Neural cell (in vitro differentiated cells): Measurements from ENCODE around the gene DIAPH2. TPM values are rescaled to one million over a fixed set of nuclear protein-coding genes. Genes with fewer than 3 reads are reported as not detected.

Experiments used
- H2AFZ ChIP-seq: fragments of 200-600, 300-800 bp; sonication (generic), shearing (Covaris generic); 2 replicates; pipeline ENCODE4 v1.6.0; 2014; ENCODE audit warnings: low read depth, mild to moderate bottlenecking, antibody characterized with exemption, low read length, moderate library complexity
- H3F3A ChIP-seq: fragments of 200-600 bp; shearing (Covaris generic); 2 replicates; pipeline ENCODE4 v1.6.1; 2016; ENCODE audit warnings: mild to moderate bottlenecking, moderate library complexity, mixed read lengths, antibody characterized with exemption, low read length; ENCODE audit not compliant: insufficient read depth, poor library complexity, severe bottlenecking
- H3K27ac ChIP-seq: fragments of 200-600, 300-800 bp; sonication (generic), shearing (Covaris generic); 2 replicates; pipeline ENCODE4 v1.5.1; 2014; ENCODE audit warnings: mild to moderate bottlenecking, low read length, moderate library complexity
- H3K27me3 ChIP-seq: fragments of 300-800, 200-600 bp; sonication (generic), shearing (Covaris generic); 2 replicates; pipeline ENCODE4 v1.6.0; 2014; ENCODE audit warnings: mild to moderate bottlenecking, low read depth, low read length, moderate library complexity; ENCODE audit not compliant: insufficient read depth
- H3K36me3 ChIP-seq: fragments of 300-800, 200-600 bp; sonication (generic), shearing (Covaris generic); 2 replicates; pipeline ENCODE4 v1.5.1; 2014; ENCODE audit warnings: mild to moderate bottlenecking, antibody characterized with exemption, low read length, moderate library complexity; ENCODE audit not compliant: insufficient read depth
- H3K4me2 ChIP-seq: fragments of 300-800, 200-600 bp; sonication (generic), shearing (Covaris generic); 2 replicates; pipeline ENCODE4 v1.6.0; 2014; ENCODE audit warnings: mild to moderate bottlenecking, low read length
- H3K4me3 ChIP-seq: fragments of 300-800, 200-600 bp; sonication (generic), shearing (Covaris generic); 2 replicates; pipeline ENCODE4 v1.5.1; 2014; ENCODE audit warnings: mild to moderate bottlenecking, low read length, moderate library complexity
- H3K79me2 ChIP-seq: fragments of 200-600 bp; shearing (Covaris generic); replicated peaks from 2 replicates; pipeline ENCODE4 v1.6.0; 2014; ENCODE audit warnings: mild to moderate bottlenecking, low read length, moderate library complexity; ENCODE audit not compliant: insufficient read depth
- H3K9ac ChIP-seq: fragments of 300-800, 200-600 bp; sonication (generic), shearing (Covaris generic); 2 replicates; pipeline ENCODE4 v1.6.1; 2016; ENCODE audit warnings: mild to moderate bottlenecking, low read length, mixed read lengths
- H3K9me2 ChIP-seq: fragments of 200-600 bp; shearing (Covaris generic); 2 replicates; pipeline ENCODE4 v1.6.1; 2016; ENCODE audit warnings: mild to moderate bottlenecking, low read length, mixed read lengths; ENCODE audit not compliant: insufficient read depth
- H3K9me3 ChIP-seq: fragments of 200-600, 300-800 bp; sonication (generic), shearing (Covaris generic); 2 replicates; pipeline ENCODE4 v1.6.1; 2016; ENCODE audit warnings: mild to moderate bottlenecking, mixed run types, low read length, moderate library complexity, mixed read lengths
- H4K20me1 ChIP-seq: fragments of 200-600 bp; shearing (Covaris generic); 2 replicates; pipeline ENCODE4 v1.6.1; 2016; ENCODE audit warnings: mild to moderate bottlenecking, mixed run types; ENCODE audit not compliant: insufficient read depth
- CTCF ChIP-seq: fragments of 450-650 bp; IDR thresholded peaks from 2 replicates; pipeline ENCODE4 v1.5.1; 2014; ENCODE audit warnings: antibody characterized with exemption, mild to moderate bottlenecking, moderate library complexity; ENCODE audit not compliant: poor library complexity, severe bottlenecking
- EP300 ChIP-seq: fragments of 450-650 bp; conservative IDR thresholded peaks from 2 replicates; pipeline ENCODE4 v1.6.1; 2014; ENCODE audit warnings: antibody characterized with exemption, mild to moderate bottlenecking, moderate library complexity; ENCODE audit not compliant: poor library complexity, severe bottlenecking
- EZH2 ChIP-seq: fragments of 200-600, 300-800 bp; shearing (Covaris generic), sonication (generic); IDR thresholded peaks from 2 replicates; pipeline ENCODE4 v1.6.1; 2014; ENCODE audit warnings: antibody characterized with exemption, low read length, borderline replicate concordance, mild to moderate bottlenecking; ENCODE audit not compliant: insufficient read depth, poor library complexity, severe bottlenecking
- MXI1 ChIP-seq: fragments of 450-650 bp; conservative IDR thresholded peaks from 2 replicates; pipeline ENCODE4 v1.6.1; 2014; ENCODE audit warnings: antibody characterized with exemption, mild to moderate bottlenecking; ENCODE audit not compliant: poor library complexity, severe bottlenecking
- POLR2AphosphoS5 ChIP-seq: IDR thresholded peaks from 2 replicates; pipeline ENCODE4 v1.6.1; 2012
- RAD21 ChIP-seq: fragments of 450-650 bp; conservative IDR thresholded peaks from 2 replicates; pipeline ENCODE4 v1.6.1; 2014; ENCODE audit warnings: antibody characterized with exemption, mild to moderate bottlenecking, moderate library complexity
- REST ChIP-seq: IDR thresholded peaks from 2 replicates; pipeline ENCODE4 v1.6.1; 2012; ENCODE audit warnings: borderline replicate concordance
- SMC3 ChIP-seq: fragments of 450-650 bp; conservative IDR thresholded peaks from 2 replicates; pipeline ENCODE4 v1.6.1; 2014; ENCODE audit warnings: antibody characterized with exemption, mild to moderate bottlenecking, moderate library complexity; ENCODE audit not compliant: poor library complexity
- TAF1 ChIP-seq: IDR thresholded peaks from 2 replicates; pipeline ENCODE4 v1.6.1; 2012; ENCODE audit warnings: low read depth
- polyA plus RNA-seq: library from polyadenylated mRNA; depleted of rRNA; stranded (reverse); fragments of >200 nt; gene quantifications from 2 replicates; pipeline ENCODE4 v1.2.3, GENCODE V29; 2014

DIAPH2 gene
- polyA plus RNA-seq, 1 donor from 2014 or later = 0.07 TPM

- H3K9me3 ChIP-seq = no peaks in the 10 kb centered on the region
- H3K9me2 ChIP-seq = no peaks in the 10 kb centered on the region
- no peaks in the 10 kb centered on the region for H3K36me3 ChIP-seq
- no peak overlapping the region for H2AFZ ChIP-seq
- no peaks in the 10 kb centered on the region for H3F3A ChIP-seq
- no peak overlapping the region for H3K4me2 ChIP-seq
- H3K27me3 ChIP-seq = no peaks in the 10 kb centered on the region
- TF ChIP-seq CTCF (no peak), EP300 (no peak), REST (no peak), TAF1 (no peak), RAD21 (no peak), MXI1 (no peak), EZH2 (no peak), SMC3 (no peak), POLR2AphosphoS5 (no peak)
- no peaks in the 10 kb centered on the region for H3K79me2 ChIP-seq
- no peak overlapping the region for H3K4me3 ChIP-seq
- H4K20me1 ChIP-seq = no peaks in the 10 kb centered on the region
- H3K9ac ChIP-seq = no peak overlapping the region
- no peak overlapping the region for H3K27ac ChIP-seq
Observed at GRCh38 chrX:97238632-97239031, 554.0 kb downstream of the DIAPH2 start.

GRCh38 chrX:97252111-97252510 lies 567.5 kb downstream of the DIAPH2 start:
- no peaks in the 10 kb centered on the region for H3F3A ChIP-seq
- no peak overlapping the region for H3K4me2 ChIP-seq

More at GRCh38 chrX:97252111-97252510, 567.5 kb downstream of the DIAPH2 start:
- no peaks in the 10 kb centered on the region for H3K36me3 ChIP-seq
- no peaks in the 10 kb centered on the region for H3K9me3 ChIP-seq
- no peak overlapping the region for H3K27ac ChIP-seq
- no peaks in the 10 kb centered on the region for H4K20me1 ChIP-seq
- no peaks in the 10 kb centered on the region for H3K27me3 ChIP-seq
- H2AFZ ChIP-seq = no peak overlapping the region
- no peaks in the 10 kb centered on the region for H3K9me2 ChIP-seq
- no peak overlapping the region for H3K9ac ChIP-seq
- H3K79me2 ChIP-seq = no peaks in the 10 kb centered on the region
- no peak overlapping the region for H3K4me3 ChIP-seq
- TF ChIP-seq POLR2AphosphoS5 (no peak), EZH2 (no peak), CTCF (no peak), RAD21 (no peak), EP300 (no peak), SMC3 (no peak), MXI1 (no peak), TAF1 (no peak), REST (no peak)
